GM18861 (cell line): Measurements from ENCODE around the gene SH3PXD2A.
"Not testable (repeated sequence)": the region's sequence is repeated elsewhere in the genome, so short reads cannot be mapped to it uniquely, and the experiment has no call there.

Source experiments
- ATAC-seq: cut with Tn5 transposase; IDR thresholded peaks from one replicate; pipeline ENCODE4 v1.9.1; 2021; ENCODE audit not compliant: unreplicated experiment

The SH3PXD2A gene

GRCh38 chr10:103852189-103852711, 3.1 kb downstream of the SH3PXD2A start:
- no peak for ATAC-seq

- ATAC-seq, result no peak
These were observed 4.1 kb downstream of the SH3PXD2A start for GRCh38 chr10:103851261-103851660.

GRCh38 chr10:103850572-103850895, 4.8 kb downstream of the SH3PXD2A start:
- ATAC-seq, result no peak

GRCh38 chr10:103849880-103850571, 5.3 kb downstream of the SH3PXD2A start:
- no peak for ATAC-seq

GRCh38 chr10:103849212-103849877, 6.0 kb downstream of the SH3PXD2A start:
- no peak for ATAC-seq

- no peak for ATAC-seq
These were observed 7.4 kb downstream of the SH3PXD2A start for GRCh38 chr10:103847909-103848468.

GRCh38 chr10:103847346-103847745, 8.0 kb downstream of the SH3PXD2A start:
- ATAC-seq, result no peak

- ATAC-seq, result no peak
These were observed 9.4 kb downstream of the SH3PXD2A start for GRCh38 chr10:103845972-103846371.

GRCh38 chr10:103845346-103845745, 10.0 kb downstream of the SH3PXD2A start:
- not testable (repeated sequence) for ATAC-seq

- no peak for ATAC-seq
These were observed 11.4 kb downstream of the SH3PXD2A start for GRCh38 chr10:103843854-103844570.

GRCh38 chr10:103843045-103843444, 12.3 kb downstream of the SH3PXD2A start:
- no peak for ATAC-seq

- ATAC-seq, result no peak
These were observed 12.8 kb downstream of the SH3PXD2A start for GRCh38 chr10:103842605-103843004.

GRCh38 chr10:103841519-103841918, 13.9 kb downstream of the SH3PXD2A start:
- ATAC-seq, result no peak

GRCh38 chr10:103840740-103841070, 14.7 kb downstream of the SH3PXD2A start:
- no peak for ATAC-seq

- no peak for ATAC-seq
These were observed 15.3 kb downstream of the SH3PXD2A start for GRCh38 chr10:103839872-103840739.

- no peak for ATAC-seq
These were observed 15.9 kb downstream of the SH3PXD2A start for GRCh38 chr10:103839519-103839871.

- no peak for ATAC-seq
These were observed 16.4 kb downstream of the SH3PXD2A start for GRCh38 chr10:103838862-103839518.

- no peak for ATAC-seq
These were observed 17.3 kb downstream of the SH3PXD2A start for GRCh38 chr10:103838070-103838395.

GRCh38 chr10:103837370-103838069, 17.9 kb downstream of the SH3PXD2A start:
- ATAC-seq, result no peak

- no peak for ATAC-seq
These were observed 18.5 kb downstream of the SH3PXD2A start for GRCh38 chr10:103836861-103837260.
